ENCODE data around the gene C9orf85.
"Not testable (repeated sequence)": the region's sequence is repeated elsewhere in the genome, so short reads cannot be mapped to it uniquely, and the experiment has no call there.

Gene C9orf85

DNA sequence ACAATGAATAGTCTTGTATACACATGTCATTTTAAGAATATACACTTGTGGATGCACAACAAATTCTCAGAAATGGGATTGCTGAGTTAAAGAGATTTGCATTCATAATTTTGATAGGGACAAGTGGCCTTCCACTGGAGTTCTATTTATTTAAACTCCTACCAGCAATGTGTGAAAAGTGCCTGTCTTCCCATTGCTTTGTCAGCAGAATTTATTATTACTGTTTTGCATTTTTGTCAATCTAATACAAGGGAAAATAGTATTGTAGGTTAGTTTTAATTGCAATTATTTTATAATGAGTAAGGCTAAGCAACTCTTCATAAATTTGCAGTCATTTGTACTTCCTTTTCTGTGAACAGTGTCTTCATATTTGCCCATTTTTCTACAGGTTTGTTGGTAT is 94.0 kb downstream of the C9orf85 start:
- Histone ChIP-seq H3K27me3 (ENCODE audit: control insufficient read depth, insufficient read depth, low read length) (no peaks in the 10 kb centered on the region), H3K4me3 (ENCODE audit: low read depth, low read length) (no peak overlapping the region), H3K4me2 (ENCODE audit: low read length) (no peak overlapping the region), H3K79me2 (no peaks in the 10 kb centered on the region), H3K27ac (no peak overlapping the region), H3K4me1 (no peaks in the 10 kb centered on the region), H2AFZ (no peak overlapping the region), H3K9me3 (ENCODE audit: control insufficient read depth, low read length) (no peaks in the 10 kb centered on the region), H3K36me3 (ENCODE audit: control insufficient read depth, insufficient read depth, low read length) (no peaks in the 10 kb centered on the region), H3K9ac (no peak overlapping the region)
- TF ChIP-seq, protein P1, sequence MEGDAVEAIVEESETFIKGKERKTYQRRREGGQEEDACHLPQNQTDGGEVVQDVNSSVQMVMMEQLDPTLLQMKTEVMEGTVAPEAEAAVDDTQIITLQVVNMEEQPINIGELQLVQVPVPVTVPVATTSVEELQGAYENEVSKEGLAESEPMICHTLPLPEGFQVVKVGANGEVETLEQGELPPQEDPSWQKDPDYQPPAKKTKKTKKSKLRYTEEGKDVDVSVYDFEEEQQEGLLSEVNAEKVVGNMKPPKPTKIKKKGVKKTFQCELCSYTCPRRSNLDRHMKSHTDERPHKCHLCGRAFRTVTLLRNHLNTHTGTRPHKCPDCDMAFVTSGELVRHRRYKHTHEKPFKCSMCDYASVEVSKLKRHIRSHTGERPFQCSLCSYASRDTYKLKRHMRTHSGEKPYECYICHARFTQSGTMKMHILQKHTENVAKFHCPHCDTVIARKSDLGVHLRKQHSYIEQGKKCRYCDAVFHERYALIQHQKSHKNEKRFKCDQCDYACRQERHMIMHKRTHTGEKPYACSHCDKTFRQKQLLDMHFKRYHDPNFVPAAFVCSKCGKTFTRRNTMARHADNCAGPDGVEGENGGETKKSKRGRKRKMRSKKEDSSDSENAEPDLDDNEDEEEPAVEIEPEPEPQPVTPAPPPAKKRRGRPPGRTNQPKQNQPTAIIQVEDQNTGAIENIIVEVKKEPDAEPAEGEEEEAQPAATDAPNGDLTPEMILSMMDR (IDR thresholded peaks at IDR 0.05), result no peak

DNA sequence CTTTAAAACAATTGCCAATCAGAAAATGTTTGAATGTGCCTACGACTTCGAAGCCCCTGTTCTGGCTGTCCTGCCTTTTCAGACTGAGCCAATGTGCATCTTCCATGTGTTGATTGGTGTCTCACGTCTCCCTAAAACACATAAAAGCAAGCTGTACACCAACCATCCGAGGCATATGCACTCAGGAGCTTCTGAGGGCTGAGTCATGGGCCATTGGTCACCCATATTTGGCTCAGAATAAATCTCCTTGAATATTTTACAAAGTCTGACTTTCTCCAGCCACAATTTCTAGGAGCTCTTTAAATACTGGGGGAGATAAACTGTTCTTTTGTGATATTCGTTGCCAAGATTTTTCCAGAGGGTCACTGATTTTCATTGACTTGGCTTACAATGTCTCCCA is 95.1 kb downstream of the C9orf85 start:
- no peaks in the 10 kb centered on the region for H3K4me1 ChIP-seq

DNA sequence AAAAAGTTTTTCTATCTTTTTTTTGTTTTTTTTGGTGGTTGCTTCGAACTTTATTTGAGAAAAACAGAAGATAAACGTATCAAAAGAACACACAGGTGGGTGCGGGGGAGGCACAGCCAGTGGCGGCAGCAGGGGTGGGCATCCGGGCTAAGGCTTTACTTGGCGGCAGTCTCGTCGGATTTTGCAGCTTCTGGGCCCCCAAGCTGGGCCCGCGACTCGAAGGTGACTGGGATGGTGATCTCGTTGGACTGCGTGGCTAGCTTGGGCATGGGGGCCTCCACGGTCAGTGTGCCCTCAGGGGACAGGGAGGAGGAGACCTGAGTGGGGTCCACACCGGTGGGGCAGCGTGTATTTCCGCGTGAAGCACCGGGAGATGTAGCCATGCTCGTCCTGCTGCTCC is 96.3 kb downstream of the C9orf85 start:
- H3K4me1 ChIP-seq; H3K27me3 ChIP-seq (ENCODE audit: control insufficient read depth, insufficient read depth, low read length); H3K79me2 ChIP-seq; H3K36me3 ChIP-seq (ENCODE audit: control insufficient read depth, insufficient read depth, low read length); H3K4me2 ChIP-seq (ENCODE audit: low read length); H2AFZ ChIP-seq; H3K4me3 ChIP-seq (ENCODE audit: low read depth, low read length); H3K9ac ChIP-seq; H3K27ac ChIP-seq; H3K9me3 ChIP-seq (ENCODE audit: control insufficient read depth, low read length): not testable (repeated sequence)

More for the DNA sequence above, 95.1 kb downstream of the C9orf85 start:
- no peak overlapping the region for H2AFZ ChIP-seq
- no peak overlapping the region for H3K27ac ChIP-seq
- H3K36me3 ChIP-seq (ENCODE audit: control insufficient read depth, insufficient read depth, low read length), result no peaks in the 10 kb centered on the region
- TF ChIP-seq, protein P1 (IDR thresholded peaks at IDR 0.05), result no peak
- H3K4me3 ChIP-seq (ENCODE audit: low read depth, low read length), result no peak overlapping the region
- no peak overlapping the region for H3K4me2 ChIP-seq (ENCODE audit: low read length)
- H3K79me2 ChIP-seq, result no peaks in the 10 kb centered on the region
- H3K9ac ChIP-seq, result no peak overlapping the region
- no peaks in the 10 kb centered on the region for H3K9me3 ChIP-seq (ENCODE audit: control insufficient read depth, low read length)
- no peaks in the 10 kb centered on the region for H3K27me3 ChIP-seq (ENCODE audit: control insufficient read depth, insufficient read depth, low read length)

DNA sequence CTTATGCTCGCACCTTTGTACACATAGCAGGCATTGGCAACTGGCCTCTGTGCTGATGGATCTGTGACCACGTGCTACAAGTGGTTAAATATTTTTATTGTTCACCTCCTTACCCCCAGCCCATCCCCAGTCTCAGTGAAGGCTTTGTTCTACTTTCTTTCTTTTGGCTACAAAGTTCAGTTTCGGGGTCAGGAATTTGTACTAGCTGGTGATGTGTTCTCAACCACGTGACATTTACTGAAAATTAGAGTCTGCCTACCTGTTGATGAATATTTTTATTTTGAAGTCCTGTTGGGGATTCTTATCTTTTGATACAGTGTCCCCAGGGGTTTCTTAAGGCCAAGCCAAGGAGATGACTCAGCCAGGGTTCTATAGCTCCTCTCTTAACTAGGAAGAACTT is 101.2 kb downstream of the C9orf85 start:
- Histone ChIP-seq H3K36me3 (ENCODE audit: control insufficient read depth, insufficient read depth, low read length) (no peaks in the 10 kb centered on the region), H3K4me2 (ENCODE audit: low read length) (no peak overlapping the region), H3K79me2 (no peaks in the 10 kb centered on the region), H3K27me3 (ENCODE audit: control insufficient read depth, insufficient read depth, low read length) (no peaks in the 10 kb centered on the region), H3K4me1 (no peaks in the 10 kb centered on the region), H3K4me3 (ENCODE audit: low read depth, low read length) (no peak overlapping the region), H2AFZ (no peak overlapping the region), H3K9ac (no peak overlapping the region), H3K9me3 (ENCODE audit: control insufficient read depth, low read length) (no peaks in the 10 kb centered on the region), H3K27ac (no peak overlapping the region)
- TF ChIP-seq, protein P1 (IDR thresholded peaks at IDR 0.05), result no peak

DNA sequence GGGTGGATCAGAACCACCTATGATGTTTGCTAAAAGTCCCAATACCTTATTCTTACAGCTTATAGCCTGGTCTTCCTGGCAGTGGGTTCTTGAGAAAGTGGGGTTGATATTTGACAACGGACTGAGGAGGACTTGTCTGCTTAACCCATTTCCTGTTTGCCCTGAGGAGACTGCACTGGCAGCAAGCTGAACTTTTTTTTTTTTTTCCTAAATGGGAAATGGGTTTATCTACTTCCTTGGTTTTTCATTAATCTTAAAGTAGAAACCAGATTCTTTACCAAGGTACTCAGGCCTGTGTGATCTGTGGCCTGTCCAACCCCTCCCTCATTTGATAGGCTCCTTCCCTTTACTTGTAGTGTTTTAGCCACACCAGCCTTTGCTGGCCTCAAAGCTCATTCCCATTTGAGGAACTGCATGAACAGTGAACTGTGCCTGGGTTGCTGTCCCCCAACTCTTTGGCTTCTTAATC is 101.9 kb downstream of the C9orf85 start:
- Histone ChIP-seq H3K4me3 (ENCODE audit: low read depth, low read length) (no peak overlapping the region), H3K4me1 (no peaks in the 10 kb centered on the region), H3K79me2 (no peaks in the 10 kb centered on the region), H3K9me3 (ENCODE audit: control insufficient read depth, low read length) (no peaks in the 10 kb centered on the region), H3K36me3 (ENCODE audit: control insufficient read depth, insufficient read depth, low read length) (no peaks in the 10 kb centered on the region), H2AFZ (no peak overlapping the region), H3K27me3 (ENCODE audit: control insufficient read depth, insufficient read depth, low read length) (no peaks in the 10 kb centered on the region), H3K9ac (no peak overlapping the region), H3K4me2 (ENCODE audit: low read length) (no peak overlapping the region), H3K27ac (no peak overlapping the region)
- TF ChIP-seq, protein P1 (IDR thresholded peaks at IDR 0.05), result no peak

Data from parathyroid adenoma (tissue), 2 donors.